Adipocyte (in vitro differentiated cells): ENCODE data around the gene MIGA1.
A peak's percentile ranks its signal among the peaks of the same experiment; 100 is the strongest.

Experiments
- DNase-seq: peaks from one replicate; pipeline ENCODE4 v3.0.0-alpha.2; 2015; ENCODE audit warnings: low read depth
- H3K27me3 ChIP-seq: replicated peaks from 2 replicates; pipeline ENCODE4 v1.7.0; 2013; ENCODE audit warnings: mild to moderate bottlenecking, low read length, moderate library complexity; ENCODE audit not compliant: control insufficient read depth, insufficient read depth
- H3K36me3 ChIP-seq: 2 replicates; pipeline ENCODE4 v1.7.0; 2013; ENCODE audit warnings: low read length, mild to moderate bottlenecking, moderate library complexity; ENCODE audit not compliant: control insufficient read depth, insufficient read depth, severe bottlenecking
- H3K4me1 ChIP-seq: 2 replicates; pipeline ENCODE4 v1.7.0; 2013; ENCODE audit warnings: mild to moderate bottlenecking, low read length, moderate library complexity; ENCODE audit not compliant: control insufficient read depth, insufficient read depth
- H3K4me3 ChIP-seq: 2 replicates; pipeline ENCODE4 v1.7.0; 2013; ENCODE audit warnings: mild to moderate bottlenecking, low read length, moderate library complexity
- H3K9ac ChIP-seq: 2 replicates; pipeline ENCODE4 v1.7.0; 2013; ENCODE audit warnings: mild to moderate bottlenecking, low read length, moderate library complexity
- H3K9me3 ChIP-seq: 2 replicates; pipeline ENCODE4 v1.7.0; 2013; ENCODE audit warnings: mild to moderate bottlenecking, low read length, moderate library complexity; ENCODE audit not compliant: control insufficient read depth

Gene MIGA1

GRCh38 chr1:77850082-77850481 is 70.6 kb downstream of the MIGA1 start:
- DNase-seq: no peak
- H3K4me1 ChIP-seq: no peaks in the 10 kb centered on the region

GRCh38 chr1:77857552-77857951 is 78.1 kb downstream of the MIGA1 start:
- Histone ChIP-seq H3K27me3 (no peaks in the 10 kb centered on the region), H3K4me3 (no peak overlapping the region), H3K36me3 (no peaks in the 10 kb centered on the region), H3K9ac (peak overlapping the region; percentile 29), H3K4me1 (peaks cover 28% of the 10 kb centered on the region), H3K9me3 (peaks cover 11% of the 10 kb centered on the region)
- peak; percentile 49 for DNase-seq

More at GRCh38 chr1:77850082-77850481, 70.6 kb downstream of the MIGA1 start:
- no peak overlapping the region for H3K9ac ChIP-seq
- H3K4me3 ChIP-seq: no peak overlapping the region
- peaks cover 11% of the 10 kb centered on the region for H3K36me3 ChIP-seq
- H3K27me3 ChIP-seq: no peaks in the 10 kb centered on the region
- peaks cover 3% of the 10 kb centered on the region for H3K9me3 ChIP-seq

GRCh38 chr1:77858725-77859124 is 79.3 kb downstream of the MIGA1 start:
- DNase-seq: no peak
- Histone ChIP-seq H3K9ac (no peak overlapping the region), H3K9me3 (peaks cover 11% of the 10 kb centered on the region), H3K36me3 (no peaks in the 10 kb centered on the region), H3K27me3 (no peaks in the 10 kb centered on the region), H3K4me3 (no peak overlapping the region), H3K4me1 (peaks cover 28% of the 10 kb centered on the region)

- no peak for DNase-seq
- peaks cover under 1% of the 10 kb centered on the region for H3K36me3 ChIP-seq
- peaks cover 11% of the 10 kb centered on the region for H3K9me3 ChIP-seq
- no peaks in the 10 kb centered on the region for H3K27me3 ChIP-seq
- H3K4me1 ChIP-seq: peaks cover 28% of the 10 kb centered on the region
- H3K9ac ChIP-seq: no peak overlapping the region
- no peak overlapping the region for H3K4me3 ChIP-seq
Measured at GRCh38 chr1:77859248-77859647, 79.8 kb downstream of the MIGA1 start.

- Histone ChIP-seq H3K36me3 (peaks cover 20% of the 10 kb centered on the region), H3K9me3 (no peaks in the 10 kb centered on the region), H3K27me3 (no peaks in the 10 kb centered on the region), H3K4me1 (peaks cover 1% of the 10 kb centered on the region), H3K9ac (no peak overlapping the region), H3K4me3 (no peak overlapping the region)
- DNase-seq: peak; percentile 23
Measured at GRCh38 chr1:77866296-77866695, 86.8 kb downstream of the MIGA1 start.

- Histone ChIP-seq H3K4me1 (peaks cover 2% of the 10 kb centered on the region), H3K9me3 (no peaks in the 10 kb centered on the region), H3K4me3 (no peak overlapping the region), H3K36me3 (peaks cover 17% of the 10 kb centered on the region), H3K27me3 (no peaks in the 10 kb centered on the region), H3K9ac (no peak overlapping the region)
- DNase-seq: no peak
Measured at GRCh38 chr1:77872645-77873044, 93.2 kb downstream of the MIGA1 start.

GRCh38 chr1:77873461-77873860 is 94.0 kb downstream of the MIGA1 start:
- Histone ChIP-seq H3K36me3 (peaks cover 15% of the 10 kb centered on the region), H3K9ac (no peak overlapping the region), H3K4me3 (no peak overlapping the region), H3K27me3 (no peaks in the 10 kb centered on the region), H3K4me1 (peaks cover 2% of the 10 kb centered on the region), H3K9me3 (no peaks in the 10 kb centered on the region)
- DNase-seq: no peak

- peaks cover 2% of the 10 kb centered on the region for H3K4me1 ChIP-seq
- no peak overlapping the region for H3K9ac ChIP-seq
- peak; percentile 31 for DNase-seq
- H3K27me3 ChIP-seq: no peaks in the 10 kb centered on the region
- H3K4me3 ChIP-seq: no peak overlapping the region
- H3K36me3 ChIP-seq: peaks cover 15% of the 10 kb centered on the region
- no peaks in the 10 kb centered on the region for H3K9me3 ChIP-seq
Measured at GRCh38 chr1:77874804-77875445, 95.5 kb downstream of the MIGA1 start.

GRCh38 chr1:77876884-77877283 is 97.4 kb downstream of the MIGA1 start:
- H3K4me3 ChIP-seq: no peak overlapping the region

GRCh38 chr1:77881061-77881460 is 101.6 kb downstream of the MIGA1 start:
- no peak for DNase-seq
- H3K27me3 ChIP-seq: no peaks in the 10 kb centered on the region
- H3K4me3 ChIP-seq: no peak overlapping the region
- peaks cover 5% of the 10 kb centered on the region for H3K4me1 ChIP-seq
- H3K9ac ChIP-seq: no peak overlapping the region
- H3K36me3 ChIP-seq: peaks cover 5% of the 10 kb centered on the region
- H3K9me3 ChIP-seq: no peaks in the 10 kb centered on the region

More at GRCh38 chr1:77876884-77877283, 97.4 kb downstream of the MIGA1 start:
- Histone ChIP-seq H3K9me3 (no peaks in the 10 kb centered on the region), H3K4me1 (peaks cover 2% of the 10 kb centered on the region), H3K36me3 (peaks cover 15% of the 10 kb centered on the region), H3K9ac (no peak overlapping the region), H3K27me3 (no peaks in the 10 kb centered on the region)
- peak; percentile 46 for DNase-seq

GRCh38 chr1:77882411-77882810 is 103.0 kb downstream of the MIGA1 start:
- H3K9me3 ChIP-seq: no peaks in the 10 kb centered on the region
- peaks cover 5% of the 10 kb centered on the region for H3K36me3 ChIP-seq
- H3K4me1 ChIP-seq: peaks cover 5% of the 10 kb centered on the region
- DNase-seq: no peak
- no peaks in the 10 kb centered on the region for H3K27me3 ChIP-seq
- no peak overlapping the region for H3K4me3 ChIP-seq
- no peak overlapping the region for H3K9ac ChIP-seq
